ENCODE results near the gene SLC35F4.

Gene SLC35F4

DNA sequence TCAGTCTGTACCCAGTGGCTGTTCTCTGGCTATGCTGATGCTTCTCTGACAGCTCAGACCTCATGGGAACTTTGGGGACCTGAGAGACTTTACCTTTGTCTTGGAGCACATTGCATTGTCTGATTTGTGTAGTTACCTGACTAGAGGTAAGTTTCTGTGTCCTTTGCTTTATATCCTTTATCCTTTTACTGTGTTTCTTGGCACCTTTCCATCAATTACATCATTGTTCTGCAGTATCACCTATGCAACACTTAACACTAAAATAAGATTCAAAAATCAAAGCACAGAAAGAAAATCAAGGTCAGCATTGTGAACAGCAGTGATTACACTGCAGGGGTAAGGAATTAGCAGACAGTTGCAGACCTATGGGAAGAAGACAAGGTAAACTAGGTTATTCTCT lies 43.8 kb downstream of the SLC35F4 start:
- DNase-seq (ENCODE audit: low read depth, low spot score), result no peak
- H3K27me3 ChIP-seq (ENCODE audit: insufficient read depth, insufficient read length), result no peaks in the 10 kb centered on the region
- no peaks in the 10 kb centered on the region for H3K9me3 ChIP-seq (ENCODE audit: insufficient read depth, low read length)
- H3K9ac ChIP-seq (ENCODE audit: insufficient read length, low read depth), result no peak overlapping the region
- no peak for TF ChIP-seq YY1 (IDR thresholded peaks at IDR 0.05; ENCODE audit: insufficient read depth, insufficient read length)
- no peak for TF ChIP-seq ZNF274 (IDR thresholded peaks at IDR 0.05; ENCODE audit: low read depth, low read length)
- TF ChIP-seq SUZ12 (IDR thresholded peaks at IDR 0.05; ENCODE audit: extremely low read depth, insufficient read depth, insufficient read length), result no peak
- H3K36me3 ChIP-seq (ENCODE audit: insufficient read depth, insufficient read length, low read length), result no peaks in the 10 kb centered on the region
- no peak overlapping the region for H3K4me3 ChIP-seq (ENCODE audit: insufficient read length, low read depth)
- no peaks in the 10 kb centered on the region for H3K4me1 ChIP-seq (ENCODE audit: insufficient read depth, insufficient read length)

- Histone ChIP-seq H3K36me3 (ENCODE audit: insufficient read depth, insufficient read length, low read length) (no peaks in the 10 kb centered on the region), H3K4me1 (ENCODE audit: insufficient read depth, insufficient read length) (no peaks in the 10 kb centered on the region), H3K9me3 (ENCODE audit: insufficient read depth, low read length) (no peaks in the 10 kb centered on the region), H3K27me3 (ENCODE audit: insufficient read depth, insufficient read length) (no peaks in the 10 kb centered on the region), H3K4me3 (ENCODE audit: insufficient read length, low read depth) (no peak overlapping the region), H3K9ac (ENCODE audit: insufficient read length, low read depth) (no peak overlapping the region)
- TF ChIP-seq YY1 (IDR thresholded peaks at IDR 0.05; ENCODE audit: insufficient read depth, insufficient read length), result no peak
- DNase-seq (ENCODE audit: low read depth, low spot score), result no peak
Observed at GRCh38 chr14:57820581-57820980, 45.3 kb downstream of the SLC35F4 start.

GRCh38 chr14:57818511-57818910 lies 47.4 kb downstream of the SLC35F4 start:
- no peak for TF ChIP-seq YY1 (IDR thresholded peaks at IDR 0.05; ENCODE audit: insufficient read depth, insufficient read length)
- TF ChIP-seq ZNF274 (IDR thresholded peaks at IDR 0.05; ENCODE audit: low read depth, low read length), result no peak
- TF ChIP-seq SUZ12 (IDR thresholded peaks at IDR 0.05; ENCODE audit: extremely low read depth, insufficient read depth, insufficient read length), result no peak
- Histone ChIP-seq H3K27me3 (ENCODE audit: insufficient read depth, insufficient read length) (no peaks in the 10 kb centered on the region), H3K9me3 (ENCODE audit: insufficient read depth, low read length) (no peaks in the 10 kb centered on the region), H3K4me1 (ENCODE audit: insufficient read depth, insufficient read length) (no peaks in the 10 kb centered on the region), H3K4me3 (ENCODE audit: insufficient read length, low read depth) (no peak overlapping the region), H3K9ac (ENCODE audit: insufficient read length, low read depth) (no peak overlapping the region), H3K36me3 (ENCODE audit: insufficient read depth, insufficient read length, low read length) (no peaks in the 10 kb centered on the region)
- no peak for DNase-seq (ENCODE audit: low read depth, low spot score)

GRCh38 chr14:57816568-57817284 lies 49.2 kb downstream of the SLC35F4 start:
- H3K9me3 ChIP-seq (ENCODE audit: insufficient read depth, low read length), result no peaks in the 10 kb centered on the region
- TF ChIP-seq SUZ12 (IDR thresholded peaks at IDR 0.05; ENCODE audit: extremely low read depth, insufficient read depth, insufficient read length) (no peak), ZNF274 (IDR thresholded peaks at IDR 0.05; ENCODE audit: low read depth, low read length) (no peak), YY1 (IDR thresholded peaks at IDR 0.05; ENCODE audit: insufficient read depth, insufficient read length) (no peak)
- no peak for DNase-seq (ENCODE audit: low read depth, low spot score)
- no peak overlapping the region for H3K9ac ChIP-seq (ENCODE audit: insufficient read length, low read depth)
- H3K27me3 ChIP-seq (ENCODE audit: insufficient read depth, insufficient read length), result no peaks in the 10 kb centered on the region
- no peaks in the 10 kb centered on the region for H3K4me1 ChIP-seq (ENCODE audit: insufficient read depth, insufficient read length)
- no peaks in the 10 kb centered on the region for H3K36me3 ChIP-seq (ENCODE audit: insufficient read depth, insufficient read length, low read length)
- H3K4me3 ChIP-seq (ENCODE audit: insufficient read length, low read depth), result no peak overlapping the region

- no peaks in the 10 kb centered on the region for H3K9me3 ChIP-seq (ENCODE audit: insufficient read depth, low read length)
- no peak overlapping the region for H3K4me3 ChIP-seq (ENCODE audit: insufficient read length, low read depth)
Observed at GRCh38 chr14:57814726-57815125, 51.2 kb downstream of the SLC35F4 start.

GRCh38 chr14:57812741-57813140 lies 53.2 kb downstream of the SLC35F4 start:
- Histone ChIP-seq H3K9ac (ENCODE audit: insufficient read length, low read depth) (no peak overlapping the region), H3K9me3 (ENCODE audit: insufficient read depth, low read length) (no peaks in the 10 kb centered on the region), H3K4me1 (ENCODE audit: insufficient read depth, insufficient read length) (no peaks in the 10 kb centered on the region), H3K36me3 (ENCODE audit: insufficient read depth, insufficient read length, low read length) (no peaks in the 10 kb centered on the region), H3K27me3 (ENCODE audit: insufficient read depth, insufficient read length) (no peaks in the 10 kb centered on the region), H3K4me3 (ENCODE audit: insufficient read length, low read depth) (no peak overlapping the region)
- DNase-seq (ENCODE audit: low read depth, low spot score), result no peak
- TF ChIP-seq YY1 (IDR thresholded peaks at IDR 0.05; ENCODE audit: insufficient read depth, insufficient read length), result no peak
- no peak for TF ChIP-seq ZNF274 (IDR thresholded peaks at IDR 0.05; ENCODE audit: low read depth, low read length)
- TF ChIP-seq SUZ12 (IDR thresholded peaks at IDR 0.05; ENCODE audit: extremely low read depth, insufficient read depth, insufficient read length), result no peak

More at GRCh38 chr14:57814726-57815125, 51.2 kb downstream of the SLC35F4 start:
- TF ChIP-seq SUZ12 (IDR thresholded peaks at IDR 0.05; ENCODE audit: extremely low read depth, insufficient read depth, insufficient read length) (no peak), YY1 (IDR thresholded peaks at IDR 0.05; ENCODE audit: insufficient read depth, insufficient read length) (no peak), ZNF274 (IDR thresholded peaks at IDR 0.05; ENCODE audit: low read depth, low read length) (no peak)
- Histone ChIP-seq H3K27me3 (ENCODE audit: insufficient read depth, insufficient read length) (no peaks in the 10 kb centered on the region), H3K36me3 (ENCODE audit: insufficient read depth, insufficient read length, low read length) (no peaks in the 10 kb centered on the region), H3K4me1 (ENCODE audit: insufficient read depth, insufficient read length) (no peaks in the 10 kb centered on the region), H3K9ac (ENCODE audit: insufficient read length, low read depth) (no peak overlapping the region)
- DNase-seq (ENCODE audit: low read depth, low spot score), result no peak

- Histone ChIP-seq H3K36me3 (ENCODE audit: insufficient read depth, insufficient read length, low read length) (no peaks in the 10 kb centered on the region), H3K4me3 (ENCODE audit: insufficient read length, low read depth) (no peak overlapping the region), H3K27me3 (ENCODE audit: insufficient read depth, insufficient read length) (no peaks in the 10 kb centered on the region), H3K9me3 (ENCODE audit: insufficient read depth, low read length) (no peaks in the 10 kb centered on the region), H3K4me1 (ENCODE audit: insufficient read depth, insufficient read length) (no peaks in the 10 kb centered on the region), H3K9ac (ENCODE audit: insufficient read length, low read depth) (no peak overlapping the region)
- no peak for DNase-seq (ENCODE audit: low read depth, low spot score)
- TF ChIP-seq SUZ12 (IDR thresholded peaks at IDR 0.05; ENCODE audit: extremely low read depth, insufficient read depth, insufficient read length) (no peak), ZNF274 (IDR thresholded peaks at IDR 0.05; ENCODE audit: low read depth, low read length) (no peak), YY1 (IDR thresholded peaks at IDR 0.05; ENCODE audit: insufficient read depth, insufficient read length) (no peak)
Observed at GRCh38 chr14:57811998-57812546, 53.8 kb downstream of the SLC35F4 start.
